Measurements from ENCODE around the gene PPM1E.
A peak's percentile ranks its signal among the peaks of the same experiment; 100 is the strongest.
"Not testable (repeated sequence)": the region's sequence is repeated elsewhere in the genome, so short reads cannot be mapped to it uniquely, and the experiment has no call there.

PPM1E gene

GRCh38 chr17:58840820-58841612 lies 85.4 kb downstream of the PPM1E start:
- Histone ChIP-seq H2AFZ (ENCODE audit: low read depth, low read length) (no peak overlapping the region), H3K4me2 (ENCODE audit: low read length) (no peak overlapping the region), H4K20me1 (ENCODE audit: insufficient read depth, low read length) (no peaks in the 10 kb centered on the region), H3K27ac (ENCODE audit: low read length) (no peak overlapping the region), H3K27me3 (ENCODE audit: low read depth, low read length) (no peaks in the 10 kb centered on the region), H3K36me3 (replicated peaks; ENCODE audit: low read depth, low read length) (no peaks in the 10 kb centered on the region), H3K4me3 (ENCODE audit: low read length) (no peak overlapping the region), H3K79me2 (ENCODE audit: low read length) (no peaks in the 10 kb centered on the region), H3K9ac (ENCODE audit: low read length) (no peak overlapping the region), H3K4me1 (ENCODE audit: low read length) (no peaks in the 10 kb centered on the region), H3K9me3 (ENCODE audit: insufficient read depth, low read length) (no peaks in the 10 kb centered on the region)
- TF ChIP-seq CTCF (IDR thresholded peaks at IDR 0.05; ENCODE audit: low read depth, low read length) (no peak), EZH2phosphoT487 (IDR thresholded peaks at IDR 0.05; ENCODE audit: low read depth) (no peak)

DNA sequence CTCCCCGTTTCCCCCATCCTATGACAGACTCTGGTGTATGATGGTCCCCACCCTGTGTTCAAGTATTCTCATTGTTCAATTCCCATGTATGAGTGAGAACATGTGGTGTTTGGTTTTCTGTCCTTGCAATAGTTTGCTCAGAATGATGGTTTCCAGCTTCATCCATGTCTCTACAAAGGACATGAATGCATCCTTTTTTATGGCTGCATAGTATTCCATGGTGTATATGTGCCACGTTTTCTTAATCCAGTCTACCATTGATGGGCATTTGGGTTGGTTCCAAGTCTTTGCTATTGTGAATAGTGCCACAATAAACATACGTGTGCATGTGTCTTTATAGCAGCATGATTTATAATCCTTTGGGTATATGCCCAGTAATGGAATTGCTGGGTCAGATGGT lies 90.8 kb downstream of the PPM1E start:
- not testable (repeated sequence) for H3K79me2 ChIP-seq (ENCODE audit: low read length); H3K36me3 ChIP-seq (replicated peaks; ENCODE audit: low read depth, low read length); H3K27ac ChIP-seq (ENCODE audit: low read length); H3K27me3 ChIP-seq (ENCODE audit: low read depth, low read length); H3K4me3 ChIP-seq (ENCODE audit: low read length); H3K4me1 ChIP-seq (ENCODE audit: low read length); H4K20me1 ChIP-seq (ENCODE audit: insufficient read depth, low read length); H3K9me3 ChIP-seq (ENCODE audit: insufficient read depth, low read length); H3K9ac ChIP-seq (ENCODE audit: low read length); H3K4me2 ChIP-seq (ENCODE audit: low read length); H2AFZ ChIP-seq (ENCODE audit: low read depth, low read length)

GRCh38 chr17:58850106-58850505 lies 94.5 kb downstream of the PPM1E start:
- not testable (repeated sequence) for H3K4me3 ChIP-seq (ENCODE audit: low read length); H3K36me3 ChIP-seq (replicated peaks; ENCODE audit: low read depth, low read length); H2AFZ ChIP-seq (ENCODE audit: low read depth, low read length); H3K4me1 ChIP-seq (ENCODE audit: low read length); H3K9me3 ChIP-seq (ENCODE audit: insufficient read depth, low read length); H3K27me3 ChIP-seq (ENCODE audit: low read depth, low read length); H3K27ac ChIP-seq (ENCODE audit: low read length); H3K79me2 ChIP-seq (ENCODE audit: low read length); H4K20me1 ChIP-seq (ENCODE audit: insufficient read depth, low read length); H3K9ac ChIP-seq (ENCODE audit: low read length); H3K4me2 ChIP-seq (ENCODE audit: low read length)

- no peaks in the 10 kb centered on the region for H3K9me3 ChIP-seq (ENCODE audit: insufficient read depth, low read length)
- peaks cover 7% of the 10 kb centered on the region for H3K4me1 ChIP-seq (ENCODE audit: low read length)
- no peak overlapping the region for H3K4me3 ChIP-seq (ENCODE audit: low read length)
- no peak overlapping the region for H2AFZ ChIP-seq (ENCODE audit: low read depth, low read length)
- no peaks in the 10 kb centered on the region; the same call in 1 of the 2 replicates for H4K20me1 ChIP-seq (ENCODE audit: insufficient read depth, low read length)
- H3K36me3 ChIP-seq (replicated peaks; ENCODE audit: low read depth, low read length), result no peaks in the 10 kb centered on the region
- H3K9ac ChIP-seq (ENCODE audit: low read length), result no peak overlapping the region
- no peaks in the 10 kb centered on the region for H3K27me3 ChIP-seq (ENCODE audit: low read depth, low read length)
- no peak overlapping the region for H3K27ac ChIP-seq (ENCODE audit: low read length)
- TF ChIP-seq CTCF (IDR thresholded peaks at IDR 0.05; ENCODE audit: low read depth, low read length) (no peak), EZH2phosphoT487 (IDR thresholded peaks at IDR 0.05; ENCODE audit: low read depth) (no peak)
- H3K4me2 ChIP-seq (ENCODE audit: low read length), result no peak overlapping the region
- H3K79me2 ChIP-seq (ENCODE audit: low read length), result peaks cover 7% of the 10 kb centered on the region
These were observed 109.6 kb downstream of the PPM1E start for GRCh38 chr17:58865301-58865700.

DNA sequence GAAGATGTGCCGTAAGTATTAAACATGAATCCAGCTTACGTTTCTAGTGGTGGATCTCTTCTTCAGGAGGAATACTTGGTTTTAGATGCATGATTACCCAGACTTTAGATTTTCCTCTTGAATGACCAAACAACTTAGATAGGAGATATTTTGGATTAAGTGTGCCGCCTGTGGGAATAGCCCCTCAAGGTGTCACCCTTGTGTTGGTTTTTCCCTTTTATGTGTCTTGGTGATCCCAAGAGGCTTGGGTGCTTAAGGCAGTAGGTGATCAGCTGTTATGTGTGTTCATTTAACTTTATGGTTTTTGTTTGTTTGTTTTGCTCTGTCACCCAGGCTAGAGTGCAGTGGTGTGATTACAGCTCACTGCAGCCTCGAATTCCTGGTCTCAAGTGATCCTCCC lies 115.1 kb downstream of the PPM1E start:
- no peaks in the 10 kb centered on the region for H3K36me3 ChIP-seq (replicated peaks; ENCODE audit: low read depth, low read length)
- no peaks in the 10 kb centered on the region for H3K9me3 ChIP-seq (ENCODE audit: insufficient read depth, low read length)
- H3K79me2 ChIP-seq (ENCODE audit: low read length), result peaks cover 16% of the 10 kb centered on the region; the same call in 1 of the 2 replicates
- peak; percentile 18 for TF ChIP-seq CTCF (IDR thresholded peaks at IDR 0.05; ENCODE audit: low read depth, low read length)
- TF ChIP-seq EZH2phosphoT487 (IDR thresholded peaks at IDR 0.05; ENCODE audit: low read depth), result no peak
- H3K9ac ChIP-seq (ENCODE audit: low read length), result no peak overlapping the region
- no peaks in the 10 kb centered on the region for H3K27me3 ChIP-seq (ENCODE audit: low read depth, low read length)
- no peak overlapping the region for H3K4me2 ChIP-seq (ENCODE audit: low read length)
- no peak overlapping the region for H3K4me3 ChIP-seq (ENCODE audit: low read length)
- no peak overlapping the region for H2AFZ ChIP-seq (ENCODE audit: low read depth, low read length)
- H3K4me1 ChIP-seq (ENCODE audit: low read length), result peaks cover 43% of the 10 kb centered on the region
- no peaks in the 10 kb centered on the region for H4K20me1 ChIP-seq (ENCODE audit: insufficient read depth, low read length)
- H3K27ac ChIP-seq (ENCODE audit: low read length), result no peak overlapping the region

Data from OCI-LY3 (cell line).